PC-3 (cell line): Measurements from ENCODE around the gene AGRN. TPM values are rescaled to one million over a fixed set of nuclear protein-coding genes. Genes with fewer than 3 reads are reported as not detected.

Experiments used
- ATAC-seq: fragments of 200-7000 bp; cut with Tn5 transposase; 2 replicates; pipeline ENCODE4 v1.9.1; 2020; ENCODE audit warnings: mild to moderate bottlenecking, moderate library complexity
- BruUV-seq: library from RNA; stranded (reverse); fragments of 400-500 nt; replicated peaks from 2 replicates; lab custom pipeline; 2021; lab: Mats Ljungman, UMichigan
- CTCF ChIA-PET: fragments of 300-600 bp; sonication (Branson Sonifier 250); formaldehyde crosslinking; loops from one replicate; lab custom pipeline; 2022; ENCODE audit warnings: antibody characterized with exemption; lab: Charles Lee
- POLR2A ChIA-PET: fragments of 300-600 bp; sonication (Branson Sonifier 250); formaldehyde crosslinking; loops from one replicate; lab custom pipeline; 2022; ENCODE audit warnings: antibody characterized with exemption; ENCODE audit not compliant: unreplicated experiment; lab: Charles Lee
- DNase-seq: peaks from one replicate; pipeline ENCODE4 v3.0.0-alpha.2; 2015
- H2AFZ ChIP-seq: fragments of 300-600 bp; sonication (generic); 2 replicates; pipeline ENCODE4 v1.6.0; 2016; ENCODE audit warnings: antibody characterized with exemption, low read length
- H3F3A ChIP-seq: fragments of 300-600 bp; sonication (generic); one replicate; pipeline ENCODE4 v1.6.0; 2017; ENCODE audit warnings: antibody characterized with exemption, low read length, control low read depth, mild to moderate bottlenecking; ENCODE audit not compliant: unreplicated experiment
- H3K27ac ChIP-seq: fragments of 300-600 bp; sonication (generic); 2 replicates; pipeline ENCODE4 v1.5.1; 2016; ENCODE audit warnings: mild to moderate bottlenecking, low read length
- H3K27me3 ChIP-seq: fragments of 300-600 bp; sonication (generic); 2 replicates; pipeline ENCODE4 v1.6.1; 2016; ENCODE audit warnings: low read length, mixed read lengths
- H3K36me3 ChIP-seq: fragments of 300-600 bp; sonication (generic); 2 replicates; pipeline ENCODE4 v1.6.1; 2016; ENCODE audit warnings: low read depth, mixed run types, low read length, mixed read lengths
- H3K4me1 ChIP-seq: fragments of 300-600 bp; sonication (generic); 2 replicates; pipeline ENCODE4 v1.5.1; 2016; ENCODE audit warnings: low read length; ENCODE audit not compliant: insufficient read depth
- H3K4me2 ChIP-seq: fragments of 300-600 bp; sonication (generic); 2 replicates; pipeline ENCODE4 v1.6.0; 2016; ENCODE audit warnings: low read length
- H3K4me3 ChIP-seq: fragments of 300-600 bp; sonication (generic); 2 replicates; pipeline ENCODE4 v1.5.1; 2016; ENCODE audit warnings: mild to moderate bottlenecking, low read length, mixed read lengths
- H3K79me2 ChIP-seq: fragments of 300-600 bp; sonication (generic); 2 replicates; pipeline ENCODE4 v1.6.1; 2017; ENCODE audit warnings: low read length, mixed read lengths
- H3K9ac ChIP-seq: fragments of 300-600 bp; sonication (generic); 2 replicates; pipeline ENCODE4 v1.6.0; 2016; ENCODE audit warnings: mild to moderate bottlenecking, low read length
- H3K9me2 ChIP-seq: fragments of 300-600 bp; sonication (generic); replicated peaks from 2 replicates; pipeline ENCODE4 v1.6.1; 2016; ENCODE audit warnings: mixed run types, low read length, mixed read lengths
- H3K9me3 ChIP-seq: fragments of 300-600 bp; sonication (generic); 2 replicates; pipeline ENCODE4 v1.6.1; 2016; ENCODE audit warnings: low read length, mixed read lengths
- H4K20me1 ChIP-seq: fragments of 300-600 bp; sonication (generic); 2 replicates; pipeline ENCODE4 v1.6.1; 2016; ENCODE audit warnings: low read length, mixed read lengths
- EZH2 ChIP-seq: fragments of 300-600 bp; sonication (generic); IDR thresholded peaks from one replicate; pipeline ENCODE4 v1.6.1; 2017; ENCODE audit warnings: antibody characterized with exemption, mild to moderate bottlenecking, low read length; ENCODE audit not compliant: unreplicated experiment
- EZH2phosphoT487 ChIP-seq: fragments of 300-600 bp; sonication (generic); IDR thresholded peaks from 2 replicates; pipeline ENCODE4 v1.6.1; 2018; ENCODE audit warnings: mild to moderate bottlenecking, antibody characterized with exemption, low read length, borderline replicate concordance
- intact Hi-C: fragments of 100-400 bp; cut with micrococcal nuclease; formaldehyde crosslinking; loops from 2 replicates; pipeline ENCODE4 v1.9.0; 2023
- total RNA-seq: library from RNA; depleted of rRNA; stranded (reverse); fragments of >200 nt; gene quantifications from 2 replicates; pipeline ENCODE4 v1.2.3, GENCODE V29; 2014
- TF ChIP-seq, protein P1 (sequence below): fragments of 300-600 bp; sonication (generic); conservative IDR thresholded peaks from 2 replicates; pipeline ENCODE4 v1.5.1; 2017; ENCODE audit warnings: antibody characterized with exemption, low read depth, mild to moderate bottlenecking, low read length

Gene AGRN
- total RNA-seq, 1 experiment from 2014 or later, result 273 TPM

GRCh38 chr1:1080951-1081310, 61.0 kb downstream of the AGRN start:
- CTCF ChIA-PET, result no interaction called here
- POLR2A ChIA-PET, result no interaction called here
- TF ChIP-seq EZH2phosphoT487 (no peak), EZH2 (no peak)
- TF ChIP-seq, protein P1, sequence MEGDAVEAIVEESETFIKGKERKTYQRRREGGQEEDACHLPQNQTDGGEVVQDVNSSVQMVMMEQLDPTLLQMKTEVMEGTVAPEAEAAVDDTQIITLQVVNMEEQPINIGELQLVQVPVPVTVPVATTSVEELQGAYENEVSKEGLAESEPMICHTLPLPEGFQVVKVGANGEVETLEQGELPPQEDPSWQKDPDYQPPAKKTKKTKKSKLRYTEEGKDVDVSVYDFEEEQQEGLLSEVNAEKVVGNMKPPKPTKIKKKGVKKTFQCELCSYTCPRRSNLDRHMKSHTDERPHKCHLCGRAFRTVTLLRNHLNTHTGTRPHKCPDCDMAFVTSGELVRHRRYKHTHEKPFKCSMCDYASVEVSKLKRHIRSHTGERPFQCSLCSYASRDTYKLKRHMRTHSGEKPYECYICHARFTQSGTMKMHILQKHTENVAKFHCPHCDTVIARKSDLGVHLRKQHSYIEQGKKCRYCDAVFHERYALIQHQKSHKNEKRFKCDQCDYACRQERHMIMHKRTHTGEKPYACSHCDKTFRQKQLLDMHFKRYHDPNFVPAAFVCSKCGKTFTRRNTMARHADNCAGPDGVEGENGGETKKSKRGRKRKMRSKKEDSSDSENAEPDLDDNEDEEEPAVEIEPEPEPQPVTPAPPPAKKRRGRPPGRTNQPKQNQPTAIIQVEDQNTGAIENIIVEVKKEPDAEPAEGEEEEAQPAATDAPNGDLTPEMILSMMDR, result no peak

DNA sequence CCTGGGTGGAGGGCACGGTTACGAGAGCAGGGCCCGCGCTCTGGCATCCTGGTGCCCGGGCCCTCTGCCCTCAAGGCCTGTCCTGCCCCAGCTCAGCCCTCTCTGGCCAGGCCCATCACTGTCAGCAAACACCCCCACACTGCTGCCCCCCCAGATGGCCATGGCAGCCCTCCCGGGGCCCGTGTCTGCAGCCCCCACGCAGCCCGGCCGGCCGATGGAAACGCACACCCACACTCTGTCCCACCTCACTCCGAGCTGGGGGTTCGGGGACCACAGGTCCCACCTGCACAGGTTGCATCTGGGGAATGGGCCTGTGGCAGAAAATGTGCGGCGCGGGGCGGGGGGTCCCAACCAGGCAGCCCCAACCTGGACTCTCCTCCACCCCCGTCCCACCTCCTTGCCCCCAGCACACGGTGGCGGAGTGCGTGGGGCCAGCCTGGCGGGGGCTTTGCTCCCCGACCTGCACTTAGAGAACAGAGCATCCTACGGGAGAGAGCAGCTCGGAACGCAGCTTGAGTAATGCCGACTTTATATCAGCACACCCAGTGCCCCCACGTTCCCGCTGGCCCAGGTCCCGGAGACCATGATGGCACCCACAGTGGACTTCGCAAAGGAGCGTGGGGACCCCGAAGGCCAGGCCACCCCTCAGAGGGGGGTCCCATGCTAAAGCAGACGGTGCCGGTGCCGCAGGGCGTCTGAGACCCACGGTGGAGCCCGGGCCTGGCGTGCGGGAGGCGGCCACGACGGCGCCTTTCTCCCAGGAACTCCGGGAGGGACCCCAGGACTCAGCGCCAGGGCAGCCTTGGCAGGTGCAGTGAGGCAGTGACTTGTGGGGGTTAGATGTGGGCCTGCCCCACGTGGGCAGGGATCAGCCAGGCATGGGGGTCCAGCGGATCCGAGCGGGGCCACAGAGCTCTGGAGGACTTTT, 61.7 kb downstream of the AGRN start:
- Histone ChIP-seq H3K9me2 (no peaks in the 10 kb centered on the region), H3K4me1 (peaks cover 12% of the 10 kb centered on the region), H4K20me1 (no peaks in the 10 kb centered on the region), H2AFZ (no peak overlapping the region), H3K9me3 (no peaks in the 10 kb centered on the region), H3K79me2 (no peaks in the 10 kb centered on the region), H3K27me3 (no peaks in the 10 kb centered on the region), H3K9ac (no peak overlapping the region), H3K4me3 (no peak overlapping the region), H3K4me2 (no peak overlapping the region), H3K27ac (no peak overlapping the region), H3K36me3 (no peaks in the 10 kb centered on the region), H3F3A (no peaks in the 10 kb centered on the region)
- ATAC-seq (no peak), DNase-seq (no peak)
- intact Hi-C loops, result no loop called here
- CTCF ChIA-PET, result no interaction called here
- POLR2A ChIA-PET, result no interaction called here
- BruUV-seq, result no TSS peak
- TF ChIP-seq EZH2phosphoT487, result no peak
- no peak for TF ChIP-seq EZH2
- TF ChIP-seq, protein P1, result no peak

More at GRCh38 chr1:1080951-1081310, 61.0 kb downstream of the AGRN start:
- Histone ChIP-seq H3F3A (no peaks in the 10 kb centered on the region), H3K9ac (no peak overlapping the region), H3K79me2 (no peaks in the 10 kb centered on the region), H3K27me3 (no peaks in the 10 kb centered on the region), H3K4me3 (no peak overlapping the region), H2AFZ (no peak overlapping the region), H3K4me1 (peaks cover 12% of the 10 kb centered on the region), H3K9me2 (no peaks in the 10 kb centered on the region), H4K20me1 (no peaks in the 10 kb centered on the region), H3K4me2 (no peak overlapping the region), H3K36me3 (no peaks in the 10 kb centered on the region), H3K27ac (no peak overlapping the region), H3K9me3 (no peaks in the 10 kb centered on the region)
- intact Hi-C loops, result no loop called here
- no TSS peak for BruUV-seq
- no peak for DNase-seq
- ATAC-seq, result no peak

DNA sequence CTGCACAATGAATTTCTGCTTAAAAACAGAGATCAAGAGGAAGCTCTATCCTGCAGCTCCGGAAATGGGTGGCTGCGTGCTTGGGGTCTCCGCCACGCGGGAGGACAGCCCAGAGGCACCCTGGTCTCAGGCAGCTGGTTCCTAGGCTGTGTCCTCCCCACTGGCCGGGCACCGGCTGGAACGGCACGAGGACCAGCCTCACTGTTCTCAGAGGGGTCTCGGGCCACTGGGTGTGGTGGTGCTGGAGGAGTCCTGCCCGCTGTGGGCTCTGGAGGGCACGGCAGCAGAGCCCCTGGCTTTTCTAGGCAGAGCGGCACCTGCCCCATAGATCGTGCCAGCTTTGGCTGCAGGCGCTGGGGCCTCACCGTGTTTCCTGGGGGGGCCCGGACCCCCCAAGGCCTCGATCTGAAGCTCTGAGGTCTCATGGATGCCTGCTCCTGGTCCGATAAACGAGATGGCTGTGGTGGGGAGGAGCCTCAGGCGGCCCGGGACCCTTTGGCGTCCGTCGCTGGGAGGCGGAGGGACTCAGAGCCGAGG, 62.4 kb downstream of the AGRN start:
- H3K4me1 ChIP-seq, result peaks cover 12% of the 10 kb centered on the region
- H3K27ac ChIP-seq, result no peak overlapping the region
- DNase-seq (no peak), ATAC-seq (no peak)
- no peaks in the 10 kb centered on the region for H3K36me3 ChIP-seq
- H3K27me3 ChIP-seq, result no peaks in the 10 kb centered on the region
- no peak overlapping the region for H3K9ac ChIP-seq
- ChIA-PET CTCF (no interaction called here), POLR2A (no interaction called here)
- no peak overlapping the region for H2AFZ ChIP-seq
- H3K79me2 ChIP-seq, result no peaks in the 10 kb centered on the region
- no peak overlapping the region for H3K4me3 ChIP-seq
- no peak overlapping the region for H3K4me2 ChIP-seq
- H3K9me3 ChIP-seq, result no peaks in the 10 kb centered on the region
- intact Hi-C loops, result no loop called here
- no TSS peak for BruUV-seq
- H4K20me1 ChIP-seq, result no peaks in the 10 kb centered on the region
- TF ChIP-seq, protein P1, result no peak
- TF ChIP-seq EZH2phosphoT487 (no peak), EZH2 (no peak)
- no peaks in the 10 kb centered on the region for H3F3A ChIP-seq
- H3K9me2 ChIP-seq, result no peaks in the 10 kb centered on the region
